Mucosa of descending colon (tissue), 3 donors: Measurements from ENCODE around the gene NUP98. TPM values are rescaled to one million over a fixed set of nuclear protein-coding genes. Genes with fewer than 3 reads are reported as not detected.

Experiments
- ATAC-seq: fragments of 200-7000 bp; cut with Tn5 transposase; one replicate; pipeline ENCODE4 v1.9.1; 2020; ENCODE audit warnings: mild to moderate bottlenecking, moderate library complexity
- DNase-seq, 3 donors: peaks; one replicate each; pipeline ENCODE4 v3.0.0-alpha.2; 2020
- H3K36me3 ChIP-seq: fragments of 200-600 bp; one replicate; pipeline ENCODE4 v1.8.0; 2021; ENCODE audit warnings: low read depth, mild to moderate bottlenecking
- H3K4me1 ChIP-seq: fragments of 200-600 bp; one replicate; pipeline ENCODE4 v1.8.0; 2021; ENCODE audit warnings: low read depth, mild to moderate bottlenecking
- H3K4me3 ChIP-seq: fragments of 200-600 bp; one replicate; pipeline ENCODE4 v1.8.0; 2021; ENCODE audit warnings: mild to moderate bottlenecking
- H3K9me3 ChIP-seq: fragments of 200-600 bp; one replicate; pipeline ENCODE4 v1.8.0; 2021; ENCODE audit warnings: mild to moderate bottlenecking
- intact Hi-C, 2 donors: fragments of 100-400 bp; cut with DNase I in 1 of 2; cut with micrococcal nuclease in 1 of 2; formaldehyde crosslinking; loops; one replicate each; pipeline versions ENCODE4 v1.11.0 to v1.11.1; 2022; cut with DNase I, micrococcal nuclease
- total RNA-seq, 3 donors: library from RNA; stranded (reverse); fragmentation: NEBNext Ultra II Directional in 2 of 3; extraction: Animal tissue kit (Norgen Biotek cat#: 25700) in 2 of 3; gene quantifications; one replicate each; pipeline versions ENCODE4 v1.2.1 to v1.2.4, GENCODE V29; 2021 to 2023
- TF ChIP-seq, protein P1 (sequence below): fragments of 200-600 bp; IDR thresholded peaks from one replicate; pipeline ENCODE4 v1.8.0; 2022; ENCODE audit warnings: antibody characterized with exemption, mild to moderate bottlenecking
- donor health status: DM: no; HTN: no; CAD: no; lungs with moderate emphysema.
- donor health status: DM: no; HTN: no; CAD: no.
- donor health status: DM: no; HTN: yes; CAD: no.

The NUP98 gene
- total RNA-seq, 3 donors from 2014 or later: 53.7 to 69.7 (median 60.6) TPM

DNA sequence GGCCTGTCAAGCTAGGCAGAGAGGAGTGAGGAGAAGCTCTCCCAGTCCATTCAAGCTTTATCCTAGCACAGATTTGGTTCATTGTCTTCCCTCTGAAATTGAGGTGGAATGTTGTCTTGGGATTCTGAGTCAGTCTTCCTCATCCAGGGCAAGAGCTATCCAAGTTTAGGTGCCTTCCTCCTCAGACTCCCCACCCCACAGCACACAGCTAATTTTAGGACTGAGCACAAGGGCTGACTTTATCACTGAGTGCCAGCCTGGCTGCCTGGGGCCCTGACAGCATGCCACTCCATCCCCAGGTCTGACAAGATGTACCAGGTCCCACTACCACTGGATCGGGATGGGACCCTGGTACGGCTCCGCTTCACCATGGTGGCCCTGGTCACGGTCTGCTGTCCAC lies 13.6 kb upstream of the NUP98 start:
- no peaks in the 10 kb centered on the region for H3K9me3 ChIP-seq
- no peak for ATAC-seq
- intact Hi-C loops: no loop called here
- TF ChIP-seq, protein P1, sequence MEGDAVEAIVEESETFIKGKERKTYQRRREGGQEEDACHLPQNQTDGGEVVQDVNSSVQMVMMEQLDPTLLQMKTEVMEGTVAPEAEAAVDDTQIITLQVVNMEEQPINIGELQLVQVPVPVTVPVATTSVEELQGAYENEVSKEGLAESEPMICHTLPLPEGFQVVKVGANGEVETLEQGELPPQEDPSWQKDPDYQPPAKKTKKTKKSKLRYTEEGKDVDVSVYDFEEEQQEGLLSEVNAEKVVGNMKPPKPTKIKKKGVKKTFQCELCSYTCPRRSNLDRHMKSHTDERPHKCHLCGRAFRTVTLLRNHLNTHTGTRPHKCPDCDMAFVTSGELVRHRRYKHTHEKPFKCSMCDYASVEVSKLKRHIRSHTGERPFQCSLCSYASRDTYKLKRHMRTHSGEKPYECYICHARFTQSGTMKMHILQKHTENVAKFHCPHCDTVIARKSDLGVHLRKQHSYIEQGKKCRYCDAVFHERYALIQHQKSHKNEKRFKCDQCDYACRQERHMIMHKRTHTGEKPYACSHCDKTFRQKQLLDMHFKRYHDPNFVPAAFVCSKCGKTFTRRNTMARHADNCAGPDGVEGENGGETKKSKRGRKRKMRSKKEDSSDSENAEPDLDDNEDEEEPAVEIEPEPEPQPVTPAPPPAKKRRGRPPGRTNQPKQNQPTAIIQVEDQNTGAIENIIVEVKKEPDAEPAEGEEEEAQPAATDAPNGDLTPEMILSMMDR: no peak
- H3K4me1 ChIP-seq: no peaks in the 10 kb centered on the region
- DNase-seq: no peak
- no peaks in the 10 kb centered on the region for H3K36me3 ChIP-seq
- H3K4me3 ChIP-seq: no peak overlapping the region

DNA sequence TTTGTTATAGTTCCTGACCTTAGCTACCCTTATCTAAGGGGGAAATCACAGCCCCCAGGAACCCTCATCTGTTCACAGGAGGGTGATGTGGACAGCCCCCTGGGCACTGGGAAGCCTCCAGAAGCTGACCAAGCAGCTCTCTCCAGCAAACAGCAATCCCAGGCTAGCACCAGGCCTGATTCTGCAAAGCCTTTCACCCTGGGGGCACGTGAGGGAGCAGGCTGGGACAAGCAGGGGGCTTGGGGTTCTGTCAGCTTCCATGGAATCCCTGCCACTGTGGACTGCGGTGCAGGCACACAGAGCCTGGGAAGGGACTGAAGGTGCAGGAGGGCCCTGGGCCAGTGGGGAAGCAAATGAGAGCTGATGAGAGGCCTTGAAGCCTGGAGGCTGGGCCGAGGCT lies 13.1 kb upstream of the NUP98 start:
- TF ChIP-seq, protein P1: no peak
- H3K36me3 ChIP-seq: no peaks in the 10 kb centered on the region

GRCh38 chr11:3809624-3809928 lies 12.2 kb upstream of the NUP98 start:
- H3K9me3 ChIP-seq: no peaks in the 10 kb centered on the region
- H3K4me1 ChIP-seq: no peaks in the 10 kb centered on the region
- DNase-seq (no peak), ATAC-seq (no peak)
- H3K36me3 ChIP-seq: no peaks in the 10 kb centered on the region
- no peak overlapping the region for H3K4me3 ChIP-seq
- TF ChIP-seq, protein P1: no peak
- intact Hi-C loops: no loop called here

More for the DNA sequence above, 13.1 kb upstream of the NUP98 start:
- H3K4me3 ChIP-seq: no peak overlapping the region
- H3K9me3 ChIP-seq: no peaks in the 10 kb centered on the region
- intact Hi-C loops: no loop called here
- DNase-seq (no peak), ATAC-seq (no peak)
- H3K4me1 ChIP-seq: no peaks in the 10 kb centered on the region

GRCh38 chr11:3808861-3809623 lies 11.7 kb upstream of the NUP98 start:
- intact Hi-C loops: no loop called here
- H3K4me1 ChIP-seq: no peaks in the 10 kb centered on the region
- peak in 1 of 3 donors; percentile 60 for DNase-seq
- ATAC-seq: peak; percentile 85
- no peaks in the 10 kb centered on the region for H3K36me3 ChIP-seq
- no peaks in the 10 kb centered on the region for H3K9me3 ChIP-seq
- TF ChIP-seq, protein P1: peak; percentile 22
- H3K4me3 ChIP-seq: peak overlapping the region; percentile 51

GRCh38 chr11:3807909-3808860 lies 10.8 kb upstream of the NUP98 start, which contains the start of gene PGAP2:
Gene PGAP2 (plus strand): TSS chr11:3808560. CDS start chr11:3811260, 2,700 bp downstream.
- ATAC-seq (peak; percentile 85), DNase-seq (peak; percentile 83 to 85 (median 83))
- Histone ChIP-seq H3K9me3 (no peaks in the 10 kb centered on the region), H3K4me1 (no peaks in the 10 kb centered on the region), H3K36me3 (no peaks in the 10 kb centered on the region), H3K4me3 (peak within 1 kb of the TSS; percentile 51)
- TF ChIP-seq, protein P1: peak; percentile 63
- intact Hi-C loops: no loop called here
